GM19438 (cell line): ENCODE results near the gene KREMEN1.
"Not testable (repeated sequence)": the region's sequence is repeated elsewhere in the genome, so short reads cannot be mapped to it uniquely, and the experiment has no call there.

Experiments used
- ATAC-seq: cut with Tn5 transposase; IDR thresholded peaks from one replicate; pipeline ENCODE4 v1.9.1; 2021; ENCODE audit warnings: low read depth; ENCODE audit not compliant: unreplicated experiment

The KREMEN1 gene

DNA sequence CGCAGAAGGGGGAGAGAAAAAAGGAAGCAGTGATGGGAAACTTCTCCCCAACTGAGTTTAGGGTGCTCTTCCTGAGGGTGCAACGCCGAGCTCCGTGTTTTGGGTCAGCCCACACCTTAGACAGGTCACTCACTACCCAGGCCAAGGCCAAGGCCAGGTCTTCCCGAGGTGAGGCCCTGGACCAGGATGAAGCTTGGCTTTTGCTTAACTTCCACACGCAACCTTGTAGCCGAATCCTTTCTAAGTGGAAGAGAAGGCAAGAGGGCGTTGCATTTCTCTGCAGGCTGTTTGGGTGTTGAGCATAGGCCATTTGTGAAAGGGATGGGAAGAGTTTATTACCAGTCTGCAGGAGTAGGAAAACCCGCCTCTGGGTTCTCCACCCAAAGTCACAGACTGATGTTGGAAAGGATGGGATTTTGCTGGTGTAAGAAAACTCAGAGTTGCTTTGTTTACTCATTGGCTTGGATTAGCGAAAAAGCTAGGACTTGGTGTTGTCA is 1.5 kb downstream of the KREMEN1 start:
- no peak for ATAC-seq

DNA sequence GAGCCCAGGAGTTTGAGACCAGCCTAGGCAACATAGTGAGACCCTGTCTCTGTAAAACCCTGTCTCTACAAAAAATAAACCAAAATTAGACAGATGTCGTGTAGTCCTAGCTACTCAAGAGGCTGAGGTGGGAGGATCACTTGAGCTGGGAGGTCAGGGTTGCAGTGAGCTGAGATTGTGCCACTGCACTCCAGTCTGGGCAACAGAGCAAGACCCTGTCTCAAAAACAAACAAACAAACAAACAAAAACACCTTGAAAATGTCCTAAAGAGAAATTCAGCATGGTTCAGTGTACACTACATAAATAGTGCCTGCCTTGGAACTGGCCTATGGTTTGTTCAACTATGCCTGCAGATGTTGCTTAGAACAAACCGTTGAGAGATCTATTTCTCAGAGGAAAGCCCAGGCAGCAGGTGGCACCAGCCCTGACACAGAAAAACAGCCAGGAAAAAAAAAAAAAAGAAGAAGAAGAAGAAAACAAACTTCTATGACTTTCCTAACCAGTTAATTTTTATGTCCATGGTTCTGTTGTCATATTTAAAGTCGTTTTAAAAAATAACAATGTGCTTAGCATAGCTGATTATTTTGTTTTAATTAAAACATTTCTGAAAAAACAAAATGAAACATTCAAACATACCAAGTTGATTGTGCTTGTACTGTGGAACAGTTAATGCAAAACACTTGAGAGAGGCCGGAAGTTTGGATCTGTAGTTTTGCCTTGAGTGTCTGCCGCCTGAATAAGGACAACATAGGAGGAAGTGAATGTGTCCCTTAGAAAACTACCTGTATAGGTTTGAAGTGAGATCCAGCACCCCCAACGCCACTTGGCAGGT is 5.4 kb downstream of the KREMEN1 start:
- no peak for ATAC-seq

DNA sequence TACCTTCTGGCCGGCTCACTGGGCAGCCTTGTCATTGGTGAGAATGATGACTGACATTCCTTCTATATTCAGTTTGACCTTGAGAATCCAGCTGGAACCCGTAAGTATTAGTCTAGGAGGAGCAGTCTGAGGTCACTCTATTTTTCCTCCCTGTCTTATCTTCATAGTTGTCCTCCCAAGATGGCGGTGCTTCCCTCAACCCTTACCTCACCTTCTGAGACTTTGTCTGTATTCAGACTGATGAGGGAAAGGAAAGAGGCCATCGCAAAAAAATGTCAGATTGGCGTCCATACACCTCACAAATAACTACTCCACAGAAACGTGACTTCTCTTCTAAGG is 6.0 kb downstream of the KREMEN1 start:
- ATAC-seq = no peak

DNA sequence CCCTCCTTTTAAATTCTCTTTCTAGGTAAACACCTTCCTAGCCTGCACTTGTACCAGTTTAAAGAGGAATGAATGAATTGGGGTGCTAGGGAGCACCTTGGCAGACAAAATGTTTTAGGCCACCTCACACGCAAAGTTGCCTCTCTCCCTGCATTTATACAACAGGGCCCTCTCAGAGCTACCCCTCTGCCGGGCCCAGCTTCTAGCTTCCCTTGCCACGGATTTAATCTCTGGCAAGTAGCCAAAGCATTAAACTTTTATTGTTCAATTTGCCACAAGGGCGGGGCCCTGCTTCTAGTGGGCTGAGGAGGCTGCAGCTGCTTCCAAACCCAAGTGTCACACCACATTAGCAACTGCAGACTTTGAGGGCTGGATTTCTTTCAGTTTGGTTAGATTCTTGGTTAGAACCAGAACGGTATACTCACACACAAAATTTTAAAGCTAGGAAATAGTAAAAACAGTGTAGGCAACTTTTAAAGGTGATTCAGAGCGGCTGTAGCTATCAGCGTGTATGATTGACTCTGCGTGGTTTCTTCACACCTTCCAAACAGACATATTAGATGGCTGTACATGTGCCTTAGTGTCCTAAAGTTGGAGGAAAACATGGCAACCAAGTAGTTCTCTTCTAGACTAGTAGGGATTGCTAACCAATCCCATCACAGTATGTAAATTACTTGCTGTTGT is 6.5 kb downstream of the KREMEN1 start:
- no peak for ATAC-seq

DNA sequence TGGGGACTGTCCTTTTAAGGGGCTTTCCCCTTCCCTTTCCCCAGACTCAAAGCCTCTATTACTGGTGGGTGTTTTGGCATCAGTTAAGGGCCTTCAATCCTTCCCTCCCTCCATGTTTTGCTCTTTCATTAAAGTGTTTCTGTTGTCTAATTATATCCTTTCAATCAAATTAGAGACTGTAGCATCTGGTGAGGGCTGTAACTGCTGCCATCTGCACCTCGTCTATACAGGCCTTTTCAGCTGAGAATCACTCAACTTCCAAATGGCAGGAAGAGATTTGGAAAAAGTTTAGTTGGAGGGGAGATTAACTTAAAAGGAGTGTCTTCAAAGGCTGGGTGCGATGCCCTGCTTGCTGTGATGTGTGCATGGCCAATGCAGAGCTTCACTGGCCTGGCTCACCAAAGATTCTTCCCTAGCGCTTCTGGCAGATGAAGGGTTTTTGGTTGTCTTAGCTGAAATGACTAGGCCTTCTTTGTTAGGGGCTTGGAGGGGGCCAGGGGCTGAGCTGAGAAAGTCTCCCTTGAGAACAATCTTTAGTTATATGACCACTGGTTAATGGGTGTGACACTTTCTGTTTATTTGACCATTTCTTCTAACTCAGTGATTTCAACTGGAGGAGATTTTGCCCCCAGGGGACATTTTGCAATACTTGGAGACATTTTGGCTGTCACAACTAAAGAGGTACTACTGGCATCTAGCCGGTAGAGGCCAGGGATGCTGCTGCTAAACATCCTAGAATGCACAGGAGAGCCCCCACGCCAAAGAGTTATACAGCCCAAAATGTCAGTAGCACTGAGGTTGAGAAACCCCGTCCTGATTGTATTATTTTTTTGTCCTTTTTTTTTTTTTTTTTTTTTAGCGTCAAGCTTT is 7.5 kb downstream of the KREMEN1 start:
- no peak for ATAC-seq

DNA sequence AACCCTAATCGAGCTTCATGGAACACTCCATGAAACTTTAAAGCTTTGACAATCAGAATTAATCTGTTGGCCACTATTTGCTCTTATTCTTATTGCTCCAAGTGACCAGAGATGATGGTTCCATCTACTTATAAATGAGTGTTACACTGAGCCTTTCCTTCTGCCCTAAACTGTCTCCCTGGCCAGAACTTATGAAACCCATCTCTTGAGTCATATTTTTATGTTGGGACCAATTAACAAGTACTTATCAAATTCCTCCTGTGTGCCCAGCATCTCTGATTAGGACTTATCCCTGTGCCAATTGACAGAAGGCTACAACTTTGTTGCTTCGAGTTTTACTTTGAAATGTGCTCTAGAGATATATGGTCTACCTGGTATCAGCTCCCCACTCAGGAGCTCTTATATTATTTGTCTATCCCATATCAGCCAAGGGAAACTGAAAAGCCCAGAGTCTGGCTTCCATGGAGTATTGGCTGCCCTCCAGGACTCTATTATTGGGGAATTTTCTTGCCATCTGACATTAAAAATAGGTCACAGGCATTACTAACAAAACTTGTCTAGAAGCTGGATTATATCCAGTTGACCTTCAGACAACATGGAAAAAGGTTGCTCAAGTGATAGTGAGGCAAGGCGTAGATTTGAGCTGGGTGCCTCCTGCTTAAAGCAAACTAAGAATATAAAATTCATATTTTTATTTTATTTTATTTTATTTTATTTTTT is 8.8 kb downstream of the KREMEN1 start:
- ATAC-seq = no peak

DNA sequence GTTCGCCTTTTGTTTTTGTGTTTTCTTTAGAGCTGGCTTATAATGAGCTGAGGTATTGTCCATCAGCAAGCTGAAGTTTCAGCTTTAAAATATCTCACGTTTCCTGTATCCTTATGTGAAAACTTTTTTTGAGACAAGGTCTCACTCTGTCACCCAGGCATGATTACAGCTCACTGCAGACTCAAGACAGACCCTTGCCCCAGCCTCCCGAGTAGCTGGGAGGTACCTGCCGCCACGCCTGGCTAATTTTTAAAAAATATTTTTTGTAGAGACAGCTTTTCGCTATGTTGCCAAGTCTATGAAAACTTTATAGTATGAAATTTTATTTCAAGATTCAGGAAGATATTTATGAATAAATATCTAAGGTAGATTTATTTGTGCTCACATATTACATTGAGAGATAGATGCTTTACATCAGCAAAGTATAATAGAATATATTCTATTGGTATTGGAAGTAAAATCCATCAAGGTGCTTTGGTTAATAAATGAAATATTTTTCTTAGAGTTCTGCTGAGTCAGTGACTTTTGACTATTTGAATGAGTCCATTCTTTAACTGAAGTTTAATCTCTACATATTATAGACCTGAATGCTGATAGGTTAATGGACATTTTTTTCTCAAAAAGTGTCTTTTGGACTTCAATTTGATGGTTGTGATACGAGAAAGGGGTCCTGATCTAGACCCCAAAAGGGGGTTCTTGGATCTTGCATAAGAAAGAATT is 10.2 kb downstream of the KREMEN1 start:
- no peak for ATAC-seq

DNA sequence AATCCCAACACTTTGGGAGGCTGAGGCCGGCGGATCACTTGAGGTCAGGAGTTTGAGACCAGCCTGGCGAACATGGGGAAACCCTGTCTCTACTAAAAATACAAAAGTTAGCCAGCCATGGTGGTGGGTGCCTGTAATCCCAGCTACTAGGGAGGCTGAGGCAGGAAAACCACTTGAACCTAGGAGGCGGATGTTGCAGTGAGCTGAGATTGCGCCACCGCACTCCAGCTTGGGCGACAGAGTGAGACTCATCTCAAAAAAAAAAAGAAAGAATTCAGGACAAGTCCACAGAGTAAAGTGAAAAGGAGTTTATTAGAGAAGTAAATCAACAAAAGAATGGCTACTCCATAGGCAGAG is 10.7 kb downstream of the KREMEN1 start:
- not testable (repeated sequence) for ATAC-seq

DNA sequence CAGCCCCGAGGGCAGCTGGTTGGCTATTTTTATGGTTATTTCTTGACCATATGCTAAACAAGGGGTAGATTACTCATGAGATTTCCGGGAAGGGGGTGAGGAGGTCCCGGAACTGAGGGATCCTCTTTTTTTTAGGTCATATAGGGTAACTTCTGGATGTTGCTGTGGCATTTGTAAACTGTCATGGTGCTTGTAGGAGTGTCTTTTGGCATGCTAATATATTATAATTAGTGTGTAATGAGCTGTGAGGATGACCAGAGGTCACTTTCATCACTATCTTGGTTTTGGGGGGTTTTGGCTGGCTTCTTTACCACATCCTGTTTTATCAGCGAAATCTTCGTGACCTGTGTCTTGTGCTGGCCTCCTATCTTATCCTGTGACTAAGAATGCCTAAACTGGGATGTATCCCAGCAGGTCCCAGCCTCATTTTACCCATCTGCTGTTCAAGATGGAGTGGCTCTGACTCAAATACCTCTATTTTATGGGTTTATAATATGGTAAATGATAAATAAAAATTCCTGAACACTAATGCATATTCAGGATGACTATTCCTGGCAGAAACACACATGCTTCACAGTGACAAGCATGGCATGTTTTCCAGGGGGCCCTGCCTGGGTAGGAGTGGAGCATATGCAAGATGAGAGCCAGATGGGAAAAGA is 11.2 kb downstream of the KREMEN1 start:
- ATAC-seq = no peak

DNA sequence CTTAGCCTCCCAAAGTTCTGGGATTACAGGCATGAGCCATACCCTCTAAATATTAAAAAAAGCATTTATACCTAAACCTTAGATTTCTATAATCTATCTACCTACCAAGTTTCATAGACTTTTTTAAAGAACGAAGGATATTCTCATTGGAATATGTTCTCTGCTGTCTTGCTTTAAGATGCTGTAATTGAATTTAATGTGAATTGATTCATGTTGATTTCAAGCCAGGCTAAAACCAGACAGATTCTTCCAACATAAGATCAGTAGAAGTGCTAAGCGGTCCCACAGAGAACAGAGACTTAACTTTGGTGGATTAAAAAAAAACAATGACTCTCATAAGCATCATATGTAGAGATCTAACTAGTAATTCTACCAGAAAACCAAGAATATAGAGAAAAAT is 14.2 kb downstream of the KREMEN1 start:
- no peak for ATAC-seq

DNA sequence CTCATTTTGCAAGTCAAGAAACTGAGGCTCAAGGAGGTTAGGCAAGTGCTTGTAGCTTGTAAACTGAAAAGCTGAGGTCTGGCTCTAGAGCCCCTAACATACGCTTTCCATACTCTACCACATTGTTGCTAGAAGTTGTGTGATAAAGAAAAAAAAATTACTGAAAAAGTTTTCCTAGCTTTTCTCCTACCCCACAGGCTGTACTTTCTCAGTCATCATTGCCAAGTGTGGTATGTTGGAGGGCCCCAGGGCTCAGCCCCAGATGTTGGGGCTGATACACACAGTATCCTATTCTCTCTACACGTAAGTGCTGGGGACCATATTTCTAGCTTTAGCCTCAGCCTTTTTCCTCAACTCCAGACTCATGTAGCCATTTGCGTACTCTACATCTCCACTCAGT is 16.0 kb downstream of the KREMEN1 start:
- no peak for ATAC-seq

DNA sequence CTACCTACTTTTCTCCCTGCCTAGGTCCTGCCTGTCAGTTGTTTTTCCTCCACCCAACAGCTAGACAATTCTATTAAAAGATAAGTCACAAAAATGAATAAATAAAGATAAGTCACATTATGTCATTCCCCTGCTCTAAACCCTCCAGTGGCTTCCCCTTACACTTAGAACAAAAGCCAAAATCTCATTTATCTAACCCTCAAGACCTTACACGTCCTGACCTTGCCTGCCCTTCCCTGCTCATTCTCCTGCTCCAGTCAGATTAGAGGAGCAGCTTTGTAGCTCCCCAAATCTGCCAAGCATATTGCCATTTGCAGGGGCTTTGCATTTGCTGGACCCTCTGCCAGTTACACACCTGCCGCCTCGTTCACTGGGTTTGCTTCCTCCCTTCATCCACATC is 16.7 kb downstream of the KREMEN1 start:
- no peak for ATAC-seq

DNA sequence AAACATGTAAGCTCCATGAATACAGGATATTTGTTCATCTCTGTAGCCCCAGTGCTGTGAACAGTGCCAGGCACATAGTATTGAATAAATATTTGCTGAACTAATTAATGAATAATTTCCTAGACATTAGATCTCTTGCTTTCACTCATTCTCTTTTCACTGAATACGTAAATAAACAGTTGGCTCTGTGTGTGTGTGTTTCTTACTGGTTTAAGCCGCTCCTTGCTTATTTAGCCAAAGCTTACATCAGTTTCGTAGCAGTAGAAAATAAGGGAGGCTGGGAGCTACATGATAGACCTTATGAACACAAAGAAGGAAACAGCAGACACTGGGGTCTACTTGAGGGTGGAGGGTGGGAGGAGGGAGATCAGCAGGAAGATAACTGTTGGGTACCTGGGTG is 17.2 kb downstream of the KREMEN1 start:
- ATAC-seq = no peak

DNA sequence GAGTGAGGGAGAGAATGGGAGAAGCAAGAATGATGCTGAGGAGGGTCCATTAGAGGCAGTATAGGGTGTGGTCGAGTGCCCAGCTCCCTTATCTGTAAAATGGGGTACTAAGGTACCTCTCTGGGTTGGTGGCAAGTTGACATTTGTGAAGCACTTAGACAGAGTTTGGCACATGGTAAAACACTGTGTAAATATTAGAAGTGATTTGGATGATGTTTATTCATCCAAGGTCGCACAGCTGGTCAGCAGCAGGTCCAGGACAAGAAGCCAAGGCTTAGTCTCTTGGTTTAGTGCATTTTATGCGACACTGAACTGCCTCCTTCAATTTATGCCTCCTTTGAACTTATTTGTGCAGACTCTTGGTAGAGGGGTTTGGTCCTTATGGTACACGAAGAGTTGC is 19.4 kb downstream of the KREMEN1 start:
- no peak for ATAC-seq

DNA sequence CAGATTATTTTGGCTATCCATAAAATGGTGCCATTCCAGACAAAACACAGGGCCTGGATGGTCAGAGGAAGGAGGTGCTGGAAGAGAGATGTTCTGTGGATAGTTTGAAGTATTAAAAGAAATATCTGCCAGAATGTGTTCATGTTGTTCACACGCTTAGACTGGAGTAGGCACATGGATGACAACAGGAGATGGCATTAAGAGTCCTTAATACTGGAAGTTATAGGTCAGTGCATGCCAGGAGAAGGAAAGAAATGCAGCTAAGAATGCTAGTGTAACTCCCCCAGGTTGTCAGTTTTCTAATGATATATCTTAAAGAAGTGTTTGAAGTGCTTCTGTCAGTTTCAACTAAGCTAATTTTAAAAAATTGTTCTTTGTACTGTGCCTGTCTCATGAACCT is 20.2 kb downstream of the KREMEN1 start:
- no peak for ATAC-seq

DNA sequence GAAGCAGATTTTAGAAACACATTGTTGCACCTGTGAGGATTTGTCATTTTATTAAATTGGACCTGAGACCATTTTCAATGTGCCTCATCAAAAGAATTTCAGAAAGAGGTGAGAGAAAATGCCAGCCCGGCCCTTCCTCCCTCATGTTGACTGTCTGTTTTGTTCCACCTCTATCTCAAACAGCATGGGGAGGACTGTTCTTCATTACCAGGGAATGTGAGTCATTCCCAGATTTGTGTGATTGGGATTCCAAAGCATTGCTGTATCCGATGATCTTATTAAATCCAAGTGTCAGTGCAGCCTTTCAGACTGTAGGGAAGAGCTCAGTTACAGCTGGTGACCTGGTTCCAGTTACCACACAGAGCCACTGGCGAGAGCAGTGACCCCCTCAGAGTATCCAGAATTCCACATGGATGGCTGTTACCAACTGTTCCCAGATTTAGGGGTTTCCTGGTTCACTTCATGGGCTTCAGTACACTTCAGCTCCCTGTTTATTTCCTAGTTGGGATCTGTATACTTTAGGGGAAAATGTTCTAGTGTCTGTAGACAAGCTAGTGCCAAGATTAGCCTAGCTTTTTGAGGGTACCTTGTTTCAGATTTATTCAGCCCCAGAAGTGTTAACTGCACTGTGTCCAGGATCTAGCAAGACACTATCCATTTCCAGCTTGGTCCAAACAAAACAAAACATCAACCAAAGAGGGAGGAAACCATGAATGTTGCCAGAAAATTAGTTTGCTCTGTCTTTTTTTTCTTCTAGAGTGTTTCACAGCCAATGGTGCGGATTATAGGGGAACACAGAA is 20.9 kb downstream of the KREMEN1 start:
- no peak for ATAC-seq

DNA sequence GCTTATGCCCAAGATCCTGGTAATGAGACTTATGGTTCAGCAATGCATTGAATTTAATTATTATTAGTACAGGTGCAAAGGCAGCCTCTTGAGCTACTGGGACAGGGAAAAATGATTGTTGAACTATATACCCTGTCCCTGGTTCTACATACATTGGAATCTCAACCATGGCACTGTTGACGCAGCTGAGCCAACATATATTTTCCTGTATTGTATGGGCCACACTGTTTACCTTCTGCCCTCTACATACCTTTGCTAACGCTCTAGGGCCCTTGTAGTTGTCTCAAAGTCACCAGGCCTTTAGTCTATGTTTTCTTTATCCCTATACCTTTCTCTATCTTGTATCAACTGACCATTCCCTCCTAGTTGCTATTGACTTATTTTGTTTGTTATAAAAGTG is 22.6 kb downstream of the KREMEN1 start:
- ATAC-seq = no peak

DNA sequence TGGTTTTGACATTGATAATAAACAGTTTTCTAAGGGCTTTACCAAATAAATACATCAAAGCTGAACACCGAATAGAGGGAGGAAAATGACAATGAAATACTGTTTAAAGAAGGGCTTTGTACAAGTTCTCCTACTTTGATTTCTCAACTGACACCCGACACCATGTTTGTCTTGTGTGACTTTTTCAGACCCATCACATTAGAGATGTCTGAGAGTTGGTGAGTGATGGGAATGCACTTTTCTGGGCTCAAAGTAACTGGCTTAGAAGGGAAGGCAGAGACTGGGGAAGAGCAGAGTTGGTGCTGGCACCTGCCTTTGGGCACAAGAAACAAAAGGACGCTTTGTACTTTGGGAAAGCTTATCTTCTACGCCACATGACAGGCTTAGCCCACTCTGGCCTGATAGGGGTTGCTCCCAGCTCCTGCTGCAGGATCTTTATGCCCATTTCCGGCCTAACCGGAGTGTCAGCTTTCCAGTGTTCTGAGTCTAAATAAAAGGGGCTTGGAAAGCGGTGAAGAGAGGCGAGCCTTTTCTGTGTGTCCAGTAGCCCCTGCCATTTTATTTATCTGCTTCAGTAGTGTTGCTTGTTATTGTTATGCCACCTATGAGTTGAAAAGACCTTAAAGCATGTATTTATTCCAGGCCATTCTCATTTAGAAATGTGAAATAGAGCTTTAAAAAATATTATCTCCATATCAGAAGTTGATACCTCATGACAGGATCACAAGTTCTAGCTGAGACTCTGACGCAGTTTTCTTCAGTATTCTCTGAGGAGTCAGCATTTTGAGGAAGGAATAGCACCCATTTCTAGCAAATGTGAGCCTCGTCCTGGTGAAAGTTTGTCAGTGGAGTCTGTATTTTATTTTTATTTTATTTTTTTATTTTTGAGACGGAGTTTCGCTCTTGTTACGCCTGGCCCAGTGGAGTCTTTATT is 24.2 kb downstream of the KREMEN1 start:
- ATAC-seq = no peak
